DMS 273 (cell line): ENCODE results near the gene HTR3A.

Source experiments
- DNase-seq: peaks from one replicate; lab custom pipeline; 2025; ENCODE audit not compliant: unreplicated experiment; lab: John Stamatoyannopoulos, UW

Gene HTR3A

DNA sequence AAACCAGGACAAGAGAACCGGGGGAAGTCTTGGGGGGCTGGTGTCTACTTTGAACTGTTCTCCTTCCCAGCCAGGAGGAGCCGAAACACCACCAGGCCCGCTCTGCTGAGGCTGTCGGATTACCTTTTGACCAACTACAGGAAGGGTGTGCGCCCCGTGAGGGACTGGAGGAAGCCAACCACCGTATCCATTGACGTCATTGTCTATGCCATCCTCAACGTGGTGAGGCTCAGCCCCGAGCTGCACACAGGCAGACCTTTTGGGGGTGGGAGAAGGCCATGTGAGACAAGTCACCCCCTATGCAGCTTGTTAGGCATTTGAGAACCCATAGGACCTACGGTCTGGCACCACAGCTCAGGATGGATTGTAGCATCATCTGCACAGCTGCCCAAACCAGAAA lies 2.8 kb downstream of the HTR3A start:
- no peak for DNase-seq

GRCh38 chr11:113979431-113979830 lies 4.5 kb downstream of the HTR3A start:
- DNase-seq = no peak

GRCh38 chr11:113980785-113981184 lies 5.9 kb downstream of the HTR3A start:
- no peak for DNase-seq

GRCh38 chr11:113982306-113982705 lies 7.4 kb downstream of the HTR3A start:
- DNase-seq = no peak

- DNase-seq = no peak
Measured at GRCh38 chr11:113984781-113985180, 9.9 kb downstream of the HTR3A start.

DNA sequence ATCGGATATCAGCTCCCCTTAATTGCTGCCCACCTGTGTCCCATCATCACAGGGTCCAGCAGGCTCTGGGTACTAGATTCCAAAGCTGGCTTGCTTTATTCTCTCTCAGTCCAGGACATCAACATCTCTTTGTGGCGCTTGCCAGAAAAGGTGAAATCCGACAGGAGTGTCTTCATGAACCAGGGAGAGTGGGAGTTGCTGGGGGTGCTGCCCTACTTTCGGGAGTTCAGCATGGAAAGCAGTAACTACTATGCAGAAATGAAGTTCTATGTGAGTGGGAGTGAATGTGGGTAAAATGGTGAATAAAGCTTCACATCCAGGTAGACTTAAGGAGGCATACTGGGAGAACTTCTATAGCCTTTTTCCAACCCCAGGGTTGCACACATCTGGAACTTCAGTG lies 11.0 kb downstream of the HTR3A start:
- DNase-seq = no peak

GRCh38 chr11:113986351-113987140 lies 11.6 kb downstream of the HTR3A start:
- no peak for DNase-seq

GRCh38 chr11:113989381-113989780 lies 14.5 kb downstream of the HTR3A start:
- no peak for DNase-seq

- DNase-seq = no peak
Measured at GRCh38 chr11:113989916-113990315, 15.0 kb downstream of the HTR3A start.

DNA sequence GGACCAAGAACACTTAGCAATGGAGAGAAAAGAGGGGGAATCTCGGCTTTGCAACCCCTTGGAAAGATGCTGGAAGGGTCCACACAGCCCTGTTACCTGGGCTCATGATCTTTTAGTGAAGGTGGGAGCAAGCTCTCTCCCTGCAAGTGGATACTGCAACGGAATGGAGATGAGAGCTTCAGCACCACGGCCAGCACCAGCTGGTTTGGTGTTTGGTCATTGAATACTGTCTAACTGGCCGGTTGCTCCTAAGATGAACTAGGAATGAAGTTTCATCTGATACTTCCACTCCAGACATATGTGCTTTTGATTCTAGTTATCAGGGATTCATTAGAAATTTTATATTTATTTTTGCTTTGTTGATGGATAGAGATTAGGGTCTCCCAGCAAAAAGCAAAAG lies 16.3 kb downstream of the HTR3A start:
- DNase-seq = peak; percentile 27

- DNase-seq = peak; percentile 49
Measured at GRCh38 chr11:113991718-113992458, 17.0 kb downstream of the HTR3A start.

GRCh38 chr11:113992459-113993110 lies 17.7 kb downstream of the HTR3A start:
- no peak for DNase-seq

GRCh38 chr11:113994077-113994954 lies 19.4 kb downstream of the HTR3A start:
- peak; percentile 31 for DNase-seq

DNA sequence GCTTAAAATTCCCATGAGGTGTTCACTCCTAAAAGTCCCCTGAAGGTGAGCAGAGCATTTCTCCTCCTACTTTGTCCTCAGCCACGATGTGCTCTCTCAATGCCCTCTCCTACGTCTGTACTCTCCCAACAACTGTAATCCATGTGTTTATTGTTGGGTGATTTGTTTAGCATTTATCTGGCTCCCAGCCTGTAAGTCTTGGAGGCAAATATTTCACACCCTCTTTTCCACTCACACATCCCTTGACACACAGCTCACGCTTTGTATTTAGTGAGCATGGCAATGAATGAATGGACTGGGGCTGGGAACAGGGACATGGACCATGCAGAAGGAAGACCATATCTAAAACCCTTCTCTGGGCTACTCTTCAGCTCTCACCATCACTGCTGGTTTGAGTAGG lies 22.6 kb downstream of the HTR3A start:
- no peak for DNase-seq

DNA sequence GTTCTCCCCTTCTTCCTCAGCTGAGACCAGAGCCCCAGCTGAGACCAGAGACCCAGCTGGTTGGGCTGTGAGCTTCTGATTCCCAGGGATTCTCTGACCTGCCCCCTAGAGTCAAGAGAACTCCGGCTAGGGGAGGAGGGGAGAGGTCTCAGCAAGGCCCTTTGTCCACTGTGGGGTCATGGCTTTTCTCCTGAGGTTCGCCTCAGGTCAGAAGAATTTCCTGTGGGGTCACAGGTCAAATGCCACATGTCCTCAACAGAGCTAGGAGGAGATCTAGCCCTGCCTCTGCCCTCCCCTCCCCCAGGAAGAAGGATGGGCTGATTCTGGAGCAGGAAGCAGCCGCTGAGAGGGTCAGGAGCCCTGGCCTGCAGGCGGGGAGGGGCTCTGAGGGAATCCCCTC lies 23.7 kb downstream of the HTR3A start:
- DNase-seq = no peak

DNA sequence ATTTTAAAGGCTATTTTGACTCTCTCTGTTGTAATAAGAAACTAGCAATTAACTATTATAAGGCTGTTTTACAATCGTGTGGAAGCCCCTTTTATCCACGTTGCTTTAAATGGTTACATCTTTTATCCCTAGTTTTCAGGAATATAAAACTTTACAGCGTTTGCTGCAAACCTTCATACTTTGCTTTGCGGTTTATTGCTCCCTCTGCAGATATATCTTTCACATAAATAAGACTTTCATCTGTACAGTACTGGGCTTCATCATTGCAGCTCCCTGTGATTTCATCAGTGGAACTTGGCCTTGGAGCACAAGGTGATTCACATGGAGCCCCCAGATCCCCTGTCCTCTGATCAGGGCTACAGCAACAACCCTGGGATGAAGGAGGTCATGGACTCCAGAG lies 25.6 kb downstream of the HTR3A start:
- no peak for DNase-seq

DNA sequence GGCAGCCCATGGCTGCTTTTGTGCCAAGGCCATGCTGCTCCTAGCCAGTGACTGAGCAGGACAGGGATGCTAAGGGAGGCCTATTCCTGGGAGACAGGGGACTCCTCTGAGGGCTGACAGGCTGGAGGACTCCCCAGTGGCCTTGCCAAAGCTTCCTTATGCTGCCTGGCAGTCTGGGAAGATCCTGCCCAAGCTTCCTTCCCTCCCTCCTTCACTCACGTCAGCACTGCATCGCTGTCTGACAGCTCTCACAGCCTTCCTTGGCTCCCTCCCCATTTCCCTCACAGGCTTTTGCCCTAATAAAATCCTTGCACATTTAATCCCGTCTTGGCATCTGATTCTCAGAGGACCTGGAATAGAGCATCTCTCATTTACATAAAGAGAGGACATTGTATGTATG lies 26.5 kb downstream of the HTR3A start:
- no peak for DNase-seq

DNA sequence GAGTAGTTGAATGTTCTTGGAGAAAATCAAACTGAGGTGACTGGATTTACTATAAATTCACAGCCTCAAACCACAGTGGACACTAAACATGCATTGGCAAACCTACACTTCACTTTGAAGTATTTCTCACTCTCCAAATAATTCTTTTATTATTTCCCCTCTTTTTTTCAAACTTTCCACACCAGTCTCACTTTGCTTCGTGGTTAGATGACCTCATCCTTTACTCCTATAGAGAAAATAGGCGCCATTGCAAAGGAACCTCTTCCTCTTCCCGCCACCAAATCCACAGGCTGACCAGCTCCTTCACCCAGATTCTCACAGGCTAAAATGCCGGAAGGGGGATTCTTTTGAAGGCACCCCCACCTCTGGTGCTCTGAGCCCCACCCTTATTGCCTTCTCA lies 33.4 kb downstream of the HTR3A start:
- no peak for DNase-seq

DNA sequence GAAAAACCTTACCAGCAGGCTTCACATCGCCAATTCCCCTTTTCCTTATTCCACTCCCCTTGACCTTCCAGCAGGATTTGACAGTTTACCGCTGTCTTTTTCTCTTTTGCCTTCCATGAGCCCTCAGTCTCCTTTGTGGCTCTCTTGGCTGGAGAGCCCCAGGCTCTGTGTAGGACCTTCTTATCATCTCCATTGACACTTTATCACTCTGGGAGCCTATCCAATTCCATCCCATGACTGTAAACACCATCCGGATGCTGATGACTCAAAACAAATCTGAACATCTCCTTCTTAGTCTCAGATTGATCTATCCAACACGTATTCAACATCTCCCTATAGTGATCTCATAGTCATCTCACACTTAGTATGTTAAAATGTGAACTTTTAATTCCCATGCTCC lies 36.0 kb downstream of the HTR3A start:
- DNase-seq = no peak

DNA sequence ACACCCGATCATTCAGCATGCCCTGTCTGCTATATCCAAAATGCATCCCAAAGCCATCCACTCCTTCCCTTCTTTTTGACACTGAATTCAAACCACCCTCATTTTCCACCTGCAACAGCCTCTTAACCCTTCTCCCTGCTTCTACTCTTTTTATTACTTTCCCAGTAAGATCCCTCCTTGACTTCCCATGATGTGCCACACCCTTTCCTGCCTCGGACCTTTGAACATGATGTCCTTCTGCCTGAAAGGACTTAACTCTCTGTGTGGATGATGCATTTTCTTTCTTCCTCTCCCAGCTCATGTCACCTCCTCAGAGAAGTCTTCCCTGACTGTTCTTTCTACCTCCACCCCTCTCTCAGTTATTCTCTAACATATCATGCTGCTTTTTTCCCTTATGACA lies 36.5 kb downstream of the HTR3A start:
- no peak for DNase-seq

- DNase-seq = no peak
Measured at GRCh38 chr11:114015117-114015516, 40.2 kb downstream of the HTR3A start.
